RCC 7860 (cell line): ENCODE data around the gene ATG4B.

ENCODE experiments used
- DNase-seq: peaks from one replicate; pipeline ENCODE4 v3.0.0-alpha.2; 2015; ENCODE audit warnings: low spot score
- FAIRE-seq: peaks from 2 replicates; lab custom pipeline; 2012; peaks lifted over from hg19 to GRCh38; lab: Jason Lieb, UNC

ATG4B gene

GRCh38 chr2:241612156-241613016, 25.1 kb upstream of the ATG4B start:
- no peak for DNase-seq
- no peak for FAIRE-seq

- DNase-seq = no peak
- no peak for FAIRE-seq
Measured at GRCh38 chr2:241613017-241613780, 24.3 kb upstream of the ATG4B start.

GRCh38 chr2:241615041-241615440, 22.5 kb upstream of the ATG4B start:
- DNase-seq (no peak), FAIRE-seq (no peak)

- no peak for DNase-seq
- no peak for FAIRE-seq
Measured at GRCh38 chr2:241615522-241616052, 21.9 kb upstream of the ATG4B start.

- DNase-seq (no peak), FAIRE-seq (no peak)
Measured at GRCh38 chr2:241616168-241617125, 21.0 kb upstream of the ATG4B start.

- DNase-seq (no peak), FAIRE-seq (no peak)
Measured at GRCh38 chr2:241617431-241618154, 19.9 kb upstream of the ATG4B start.

GRCh38 chr2:241618296-241618805, 19.1 kb upstream of the ATG4B start:
- DNase-seq (no peak), FAIRE-seq (no peak)

GRCh38 chr2:241618829-241619228, 18.7 kb upstream of the ATG4B start:
- DNase-seq = no peak
- FAIRE-seq = no peak

- DNase-seq (no peak), FAIRE-seq (no peak)
Measured at GRCh38 chr2:241619597-241620418, 17.7 kb upstream of the ATG4B start.

GRCh38 chr2:241620419-241620769, 17.1 kb upstream of the ATG4B start:
- DNase-seq = no peak
- no peak for FAIRE-seq

- FAIRE-seq = no peak
Measured at GRCh38 chr2:241627675-241628074, 9.8 kb upstream of the ATG4B start.

GRCh38 chr2:241629762-241630435, 7.6 kb upstream of the ATG4B start:
- no peak for FAIRE-seq

More at GRCh38 chr2:241627675-241628074, 9.8 kb upstream of the ATG4B start:
- no peak for DNase-seq

GRCh38 chr2:241632478-241633325, 4.8 kb upstream of the ATG4B start:
- DNase-seq = no peak

More at GRCh38 chr2:241629762-241630435, 7.6 kb upstream of the ATG4B start:
- no peak for DNase-seq

GRCh38 chr2:241633561-241633960, 3.9 kb upstream of the ATG4B start:
- FAIRE-seq = no peak
- DNase-seq = no peak

More at GRCh38 chr2:241632478-241633325, 4.8 kb upstream of the ATG4B start:
- FAIRE-seq = no peak

GRCh38 chr2:241635756-241636155, 1.7 kb upstream of the ATG4B start:
- DNase-seq = no peak
- FAIRE-seq = no peak

- FAIRE-seq = no peak
- no peak for DNase-seq
Measured at GRCh38 chr2:241636182-241637017, 1.1 kb upstream of the ATG4B start.
